Measurements from ENCODE around the gene ZNF77. TPM values are rescaled to one million over a fixed set of nuclear protein-coding genes. Genes with fewer than 3 reads are reported as not detected.
A peak's percentile ranks its signal among the peaks of the same experiment; 100 is the strongest.

Gene ZNF77
- total and polyA plus RNA-seq, 4 donors = 0.90 to 3.5 (median 1.9) TPM

GRCh38 chr19:2902590-2903218 is 42.1 kb downstream of the ZNF77 start:
- TF ChIP-seq, protein P1, sequence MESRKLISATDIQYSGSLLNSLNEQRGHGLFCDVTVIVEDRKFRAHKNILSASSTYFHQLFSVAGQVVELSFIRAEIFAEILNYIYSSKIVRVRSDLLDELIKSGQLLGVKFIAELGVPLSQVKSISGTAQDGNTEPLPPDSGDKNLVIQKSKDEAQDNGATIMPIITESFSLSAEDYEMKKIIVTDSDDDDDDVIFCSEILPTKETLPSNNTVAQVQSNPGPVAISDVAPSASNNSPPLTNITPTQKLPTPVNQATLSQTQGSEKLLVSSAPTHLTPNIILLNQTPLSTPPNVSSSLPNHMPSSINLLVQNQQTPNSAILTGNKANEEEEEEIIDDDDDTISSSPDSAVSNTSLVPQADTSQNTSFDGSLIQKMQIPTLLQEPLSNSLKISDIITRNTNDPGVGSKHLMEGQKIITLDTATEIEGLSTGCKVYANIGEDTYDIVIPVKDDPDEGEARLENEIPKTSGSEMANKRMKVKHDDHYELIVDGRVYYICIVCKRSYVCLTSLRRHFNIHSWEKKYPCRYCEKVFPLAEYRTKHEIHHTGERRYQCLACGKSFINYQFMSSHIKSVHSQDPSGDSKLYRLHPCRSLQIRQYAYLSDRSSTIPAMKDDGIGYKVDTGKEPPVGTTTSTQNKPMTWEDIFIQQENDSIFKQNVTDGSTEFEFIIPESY (IDR thresholded peaks at IDR 0.05) = no peak
- TF ChIP-seq SP1 (IDR thresholded peaks at IDR 0.05) (no peak), TAF1 (conservative IDR thresholded peaks at IDR 0.05) (no peak), NR2F2 (IDR thresholded peaks at IDR 0.05) (no peak), HNF4G (IDR thresholded peaks at IDR 0.05) (no peak), EGR1 (IDR thresholded peaks at IDR 0.05; ENCODE audit: low read depth in 2 of 2) (no peak)
- TF ChIP-seq, protein P2, sequence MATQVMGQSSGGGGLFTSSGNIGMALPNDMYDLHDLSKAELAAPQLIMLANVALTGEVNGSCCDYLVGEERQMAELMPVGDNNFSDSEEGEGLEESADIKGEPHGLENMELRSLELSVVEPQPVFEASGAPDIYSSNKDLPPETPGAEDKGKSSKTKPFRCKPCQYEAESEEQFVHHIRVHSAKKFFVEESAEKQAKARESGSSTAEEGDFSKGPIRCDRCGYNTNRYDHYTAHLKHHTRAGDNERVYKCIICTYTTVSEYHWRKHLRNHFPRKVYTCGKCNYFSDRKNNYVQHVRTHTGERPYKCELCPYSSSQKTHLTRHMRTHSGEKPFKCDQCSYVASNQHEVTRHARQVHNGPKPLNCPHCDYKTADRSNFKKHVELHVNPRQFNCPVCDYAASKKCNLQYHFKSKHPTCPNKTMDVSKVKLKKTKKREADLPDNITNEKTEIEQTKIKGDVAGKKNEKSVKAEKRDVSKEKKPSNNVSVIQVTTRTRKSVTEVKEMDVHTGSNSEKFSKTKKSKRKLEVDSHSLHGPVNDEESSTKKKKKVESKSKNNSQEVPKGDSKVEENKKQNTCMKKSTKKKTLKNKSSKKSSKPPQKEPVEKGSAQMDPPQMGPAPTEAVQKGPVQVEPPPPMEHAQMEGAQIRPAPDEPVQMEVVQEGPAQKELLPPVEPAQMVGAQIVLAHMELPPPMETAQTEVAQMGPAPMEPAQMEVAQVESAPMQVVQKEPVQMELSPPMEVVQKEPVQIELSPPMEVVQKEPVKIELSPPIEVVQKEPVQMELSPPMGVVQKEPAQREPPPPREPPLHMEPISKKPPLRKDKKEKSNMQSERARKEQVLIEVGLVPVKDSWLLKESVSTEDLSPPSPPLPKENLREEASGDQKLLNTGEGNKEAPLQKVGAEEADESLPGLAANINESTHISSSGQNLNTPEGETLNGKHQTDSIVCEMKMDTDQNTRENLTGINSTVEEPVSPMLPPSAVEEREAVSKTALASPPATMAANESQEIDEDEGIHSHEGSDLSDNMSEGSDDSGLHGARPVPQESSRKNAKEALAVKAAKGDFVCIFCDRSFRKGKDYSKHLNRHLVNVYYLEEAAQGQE (IDR thresholded peaks at IDR 0.05) = no peak
- no peak overlapping the region for H3K4me3 ChIP-seq (ENCODE audit: low read depth in 1 of 3, low read length in 3 of 3)
- WGBS = 82% methylated on average over 13 of the region's 13 CpGs
- no peak overlapping the region for H3K27ac ChIP-seq (ENCODE audit: low read depth in 1 of 2, low read length in 2 of 2)
- no peak overlapping the region for H3K9ac ChIP-seq (ENCODE audit: low read depth in 1 of 2, low read length in 2 of 2)
- H3K27me3 ChIP-seq (ENCODE audit: control insufficient read depth in 4 of 4, insufficient read depth in 4 of 4, low read length in 3 of 4) = no peaks in the 10 kb centered on the region
- H3K9me3 ChIP-seq (ENCODE audit: control insufficient read depth in 4 of 4, low read length in 3 of 4) = no peaks in the 10 kb centered on the region
- H3K36me3 ChIP-seq (ENCODE audit: control insufficient read depth in 4 of 4, insufficient read depth in 3 of 4, low read depth in 1 of 4, low read length in 3 of 4) = peaks cover 0 to 1% (median 0%) of the 10 kb centered on the region in 4 donors
- DNase-seq (ENCODE audit: low spot score) = no peak
- peaks cover 6 to 15% (median 7%) of the 10 kb centered on the region in 4 donors for H3K4me1 ChIP-seq (ENCODE audit: control insufficient read depth in 4 of 4, insufficient read depth in 4 of 4, low read length in 3 of 4)

DNA sequence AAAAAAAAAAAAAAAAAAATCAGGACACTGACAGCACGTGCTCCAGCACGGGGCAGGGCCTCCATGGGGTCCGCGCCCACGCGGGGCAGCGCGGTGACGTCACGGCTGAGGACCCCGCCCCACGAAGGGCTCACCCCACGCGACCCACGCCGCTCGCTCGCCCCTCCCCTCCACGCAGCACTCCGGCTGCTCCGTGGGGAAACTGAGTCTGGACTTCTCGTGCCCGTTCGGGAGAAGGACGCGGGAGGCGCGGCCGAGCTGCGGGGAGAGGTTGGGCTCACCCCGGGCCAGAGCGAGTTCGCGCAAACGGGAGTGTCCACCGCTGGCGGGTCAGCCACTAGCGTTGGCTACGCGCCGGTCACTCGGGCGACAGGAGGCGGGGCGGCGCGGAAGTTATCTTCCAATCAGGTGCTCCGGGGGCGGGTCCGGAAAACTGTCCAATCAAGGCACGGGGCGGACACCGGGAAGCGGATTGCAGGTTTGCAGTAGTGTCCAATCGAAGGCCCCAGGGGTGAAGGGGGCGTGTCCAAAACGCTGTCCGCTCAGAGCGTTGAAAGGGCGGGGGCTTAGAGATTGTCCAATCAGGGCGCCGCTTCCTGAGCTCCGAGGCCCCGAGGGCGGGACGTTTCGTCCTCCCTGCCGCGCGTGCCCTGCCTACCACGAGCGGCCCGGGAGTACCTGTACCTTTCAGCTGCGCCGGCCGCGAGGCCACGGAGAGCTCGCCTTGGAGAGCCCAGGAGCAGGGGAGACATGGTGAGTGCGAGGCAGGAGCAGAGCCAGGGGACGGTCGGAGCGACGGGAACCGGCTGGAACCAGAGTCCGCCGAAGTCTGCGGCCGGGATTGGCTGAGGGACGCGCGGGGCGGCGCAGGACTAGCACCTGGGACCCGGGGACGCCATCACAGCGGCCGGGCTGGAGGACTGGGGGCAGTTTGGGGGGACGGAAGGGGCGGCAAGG is 44.2 kb downstream of the ZNF77 start, which contains the start of gene ZNF57:
TSS of gene ZNF57 (plus strand) at position 633 of the 957 bp plus-strand sequence. CDS start at position 751, 118 bp downstream.
- under 1% methylated on average over 99 of the region's 100 CpGs for WGBS
- TF ChIP-seq SP1 (IDR thresholded peaks at IDR 0.05) (peak; percentile 96), GABPA (IDR thresholded peaks at IDR 0.05 in 1 of 2, conservative IDR thresholded peaks at IDR 0.05 in 1 of 2) (peak in 1 of 2 donors; percentile 53), EGR1 (IDR thresholded peaks at IDR 0.05; ENCODE audit: low read depth in 2 of 2) (peak in 1 of 2 donors; percentile 29), HNF4G (IDR thresholded peaks at IDR 0.05) (no peak), NR2F2 (IDR thresholded peaks at IDR 0.05) (peak; percentile 13), CTCF (IDR thresholded peaks at IDR 0.05; ENCODE audit: low read depth, low read length, missing input control) (no peak), MAX (IDR thresholded peaks at IDR 0.05) (peak; percentile 78), RXRA (IDR thresholded peaks at IDR 0.05) (no peak), YY1 (IDR thresholded peaks at IDR 0.05) (peak; percentile 32), FOXA1 (IDR thresholded peaks at IDR 0.05) (no peak)
- TF ChIP-seq, protein P2 (IDR thresholded peaks at IDR 0.05) = peak; percentile 14

More for the DNA sequence above, 44.2 kb downstream of the ZNF77 start, which contains the start of gene ZNF57:
- DNase-seq (ENCODE audit: low spot score) = peak; percentile 96
- Histone ChIP-seq H3K27me3 (ENCODE audit: control insufficient read depth in 4 of 4, insufficient read depth in 4 of 4, low read length in 3 of 4) (no peaks in the 10 kb centered on the region), H3K9me3 (ENCODE audit: control insufficient read depth in 4 of 4, low read length in 3 of 4) (peaks cover 6 to 9% (median 8%) of the 10 kb centered on the region in 4 donors), H3K4me1 (ENCODE audit: control insufficient read depth in 4 of 4, insufficient read depth in 4 of 4, low read length in 3 of 4) (peaks cover 6 to 15% (median 7%) of the 10 kb centered on the region in 4 donors), H3K27ac (ENCODE audit: low read depth in 1 of 2, low read length in 2 of 2) (peak within 1 kb of the TSS; percentile 55 to 78), H3K9ac (ENCODE audit: low read depth in 1 of 2, low read length in 2 of 2) (no peak within 1 kb of the TSS), H3K36me3 (ENCODE audit: control insufficient read depth in 4 of 4, insufficient read depth in 3 of 4, low read depth in 1 of 4, low read length in 3 of 4) (peaks cover 0 to 1% (median 0%) of the 10 kb centered on the region in 4 donors), H3K4me3 (ENCODE audit: low read depth in 1 of 3, low read length in 3 of 3) (peak within 1 kb of the TSS; percentile 66 to 88 (median 81))
